Chondrocyte (in vitro differentiated cells): ENCODE results near the gene TEKT5. TPM values are rescaled to one million over a fixed set of nuclear protein-coding genes. Genes with fewer than 3 reads are reported as not detected.

Experiments
- DNase-seq: peaks from one replicate; pipeline ENCODE4 v3.0.0; 2021; ENCODE audit warnings: mixed read lengths, low spot score
- H3K27ac Mint-ChIP-seq: one replicate; pipeline ENCODE4 v1.8.0; 2021; ENCODE audit warnings: mild to moderate bottlenecking, moderate library complexity, mixed read lengths; ENCODE audit not compliant: unreplicated experiment
- H3K27me3 Mint-ChIP-seq: 2 replicates; pipeline ENCODE4 v1.8.0; 2021; ENCODE audit warnings: low read depth, mixed read lengths
- H3K36me3 Mint-ChIP-seq: 2 replicates; pipeline ENCODE4 v1.8.0; 2021; ENCODE audit warnings: low read depth, mixed read lengths
- H3K4me1 Mint-ChIP-seq: 2 replicates; pipeline ENCODE4 v1.8.0; 2021; ENCODE audit warnings: low read depth, mild to moderate bottlenecking, mixed read lengths
- H3K4me3 Mint-ChIP-seq: one replicate; pipeline ENCODE4 v1.8.0; 2021; ENCODE audit warnings: mild to moderate bottlenecking, moderate library complexity, mixed read lengths; ENCODE audit not compliant: unreplicated experiment
- H3K9me3 Mint-ChIP-seq: 2 replicates; pipeline ENCODE4 v1.8.0; 2021; ENCODE audit warnings: low read depth, mixed read lengths
- total RNA-seq: library from RNA; stranded (reverse); gene quantifications from 3 replicates; pipeline ENCODE4 v1.2.1, GENCODE V29; 2021
- TF ChIP-seq, protein P1 (sequence below): fragments of 200-600 bp; sonication (generic); IDR thresholded peaks from 2 replicates; pipeline ENCODE4 v1.5.0; 2021; ENCODE audit warnings: antibody characterized with exemption, mild to moderate bottlenecking, moderate library complexity

TEKT5 gene
- total RNA-seq, 1 donor from 2014 or later, result not detected

DNA sequence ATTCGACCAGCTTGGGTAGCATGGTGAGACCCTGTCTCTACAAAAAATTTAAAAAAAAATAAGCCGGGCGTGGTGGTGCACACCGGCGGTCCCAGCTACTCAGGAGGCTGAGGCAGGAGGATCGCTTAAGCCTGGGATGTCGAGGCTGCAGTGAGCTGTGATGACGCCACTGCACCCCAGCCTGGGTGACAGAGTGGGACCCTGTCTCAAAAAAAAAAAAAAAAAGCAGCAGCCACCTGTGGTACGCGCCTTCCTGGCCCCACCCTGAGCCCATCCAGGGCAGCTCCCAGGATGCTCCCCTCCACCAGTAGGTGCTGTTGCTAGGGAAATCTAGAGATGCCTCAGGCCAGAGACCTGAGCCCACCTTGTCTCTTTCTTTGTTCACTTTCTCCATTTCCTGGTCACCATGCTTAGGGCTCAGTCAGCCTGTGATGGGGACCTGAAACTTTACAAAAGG, 47.4 kb downstream of the TEKT5 start:
- H3K9me3 Mint-ChIP-seq, result no peaks in the 10 kb centered on the region
- H3K4me1 Mint-ChIP-seq, result no peaks in the 10 kb centered on the region
- H3K27me3 Mint-ChIP-seq, result peaks cover 8% of the 10 kb centered on the region
- TF ChIP-seq, protein P1, sequence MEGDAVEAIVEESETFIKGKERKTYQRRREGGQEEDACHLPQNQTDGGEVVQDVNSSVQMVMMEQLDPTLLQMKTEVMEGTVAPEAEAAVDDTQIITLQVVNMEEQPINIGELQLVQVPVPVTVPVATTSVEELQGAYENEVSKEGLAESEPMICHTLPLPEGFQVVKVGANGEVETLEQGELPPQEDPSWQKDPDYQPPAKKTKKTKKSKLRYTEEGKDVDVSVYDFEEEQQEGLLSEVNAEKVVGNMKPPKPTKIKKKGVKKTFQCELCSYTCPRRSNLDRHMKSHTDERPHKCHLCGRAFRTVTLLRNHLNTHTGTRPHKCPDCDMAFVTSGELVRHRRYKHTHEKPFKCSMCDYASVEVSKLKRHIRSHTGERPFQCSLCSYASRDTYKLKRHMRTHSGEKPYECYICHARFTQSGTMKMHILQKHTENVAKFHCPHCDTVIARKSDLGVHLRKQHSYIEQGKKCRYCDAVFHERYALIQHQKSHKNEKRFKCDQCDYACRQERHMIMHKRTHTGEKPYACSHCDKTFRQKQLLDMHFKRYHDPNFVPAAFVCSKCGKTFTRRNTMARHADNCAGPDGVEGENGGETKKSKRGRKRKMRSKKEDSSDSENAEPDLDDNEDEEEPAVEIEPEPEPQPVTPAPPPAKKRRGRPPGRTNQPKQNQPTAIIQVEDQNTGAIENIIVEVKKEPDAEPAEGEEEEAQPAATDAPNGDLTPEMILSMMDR, result no peak
- DNase-seq, result no peak
- H3K36me3 Mint-ChIP-seq, result no peaks in the 10 kb centered on the region
- H3K27ac Mint-ChIP-seq, result no peak overlapping the region
- no peak overlapping the region for H3K4me3 Mint-ChIP-seq

DNA sequence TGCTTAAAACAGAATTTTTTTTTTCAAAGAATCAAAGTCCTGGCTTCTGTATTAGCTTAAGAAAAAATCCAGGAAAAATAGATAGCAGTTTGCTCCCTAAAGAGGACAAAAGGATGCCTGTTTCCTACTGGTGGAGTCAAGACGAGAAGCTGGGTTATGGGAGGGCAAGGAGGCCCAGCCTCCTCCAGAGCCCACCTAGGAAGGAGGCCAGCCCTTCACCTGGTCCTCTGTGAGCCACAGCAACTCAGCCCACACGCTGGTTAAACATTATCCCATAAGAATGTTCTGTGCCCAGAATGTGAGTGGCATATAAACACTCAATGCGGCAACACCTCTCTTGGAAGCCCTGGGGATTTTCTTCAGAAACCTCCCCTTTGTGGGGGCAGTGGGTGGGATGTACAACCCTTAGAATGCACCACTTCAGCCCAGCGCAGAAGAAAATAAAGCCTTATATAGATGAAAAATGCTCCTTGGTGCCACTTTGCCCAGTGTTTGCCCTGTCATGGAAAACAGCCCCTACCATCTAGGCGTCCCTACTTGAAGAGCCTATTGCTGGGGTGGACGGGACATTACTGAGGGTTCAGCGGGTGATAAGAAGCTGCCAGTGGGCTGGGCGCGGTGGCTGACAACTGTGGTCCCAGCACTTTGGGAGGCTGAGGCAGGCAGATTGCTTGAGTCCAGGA, 48.0 kb downstream of the TEKT5 start:
- Mint-ChIP-seq H3K4me1 (no peaks in the 10 kb centered on the region), H3K36me3 (no peaks in the 10 kb centered on the region), H3K9me3 (no peaks in the 10 kb centered on the region), H3K27ac (no peak overlapping the region), H3K4me3 (no peak overlapping the region), H3K27me3 (peaks cover 13% of the 10 kb centered on the region)
- DNase-seq, result no peak
- TF ChIP-seq, protein P1, result no peak

DNA sequence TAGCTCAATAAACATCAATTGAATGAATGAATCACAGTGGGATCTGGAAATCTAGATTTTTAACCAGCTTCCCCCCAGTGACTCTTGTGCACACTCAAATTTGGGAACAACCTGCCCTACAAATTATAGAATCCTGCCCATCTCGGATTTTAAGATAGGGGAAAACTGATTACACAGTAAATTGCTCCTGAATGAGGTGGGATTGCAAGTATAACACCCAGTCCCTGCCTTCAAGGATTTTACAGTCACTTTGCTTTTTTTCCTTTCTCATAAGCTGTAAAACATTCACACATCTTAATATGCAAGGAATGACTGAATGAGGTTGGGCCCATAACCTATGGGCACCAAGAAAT, 48.5 kb downstream of the TEKT5 start:
- DNase-seq, result no peak
- no peaks in the 10 kb centered on the region for H3K9me3 Mint-ChIP-seq
- no peaks in the 10 kb centered on the region for H3K4me1 Mint-ChIP-seq
- H3K27me3 Mint-ChIP-seq, result peaks cover 13% of the 10 kb centered on the region
- no peak overlapping the region for H3K27ac Mint-ChIP-seq
- no peak overlapping the region for H3K4me3 Mint-ChIP-seq
- H3K36me3 Mint-ChIP-seq, result no peaks in the 10 kb centered on the region
- TF ChIP-seq, protein P1, result no peak

DNA sequence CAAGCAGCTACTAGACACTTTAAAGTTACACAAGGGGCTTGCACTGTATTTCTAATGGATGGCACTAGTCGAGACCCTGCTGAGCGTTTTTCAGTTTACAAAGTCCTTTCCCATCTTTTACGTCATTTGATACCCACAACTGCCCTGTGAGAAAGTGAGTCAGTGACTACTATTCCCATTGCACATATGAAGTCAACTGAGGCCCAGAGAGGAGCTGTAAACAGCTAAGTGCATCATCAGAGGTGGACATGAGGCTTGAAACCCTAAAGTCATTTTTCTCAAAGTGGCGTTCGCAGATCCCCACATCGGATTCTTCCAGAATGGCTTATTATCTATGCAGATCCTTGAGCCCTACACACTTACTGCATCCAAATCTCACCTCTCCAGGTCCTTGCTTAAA, 50.6 kb downstream of the TEKT5 start:
- TF ChIP-seq, protein P1, result no peak
- H3K4me3 Mint-ChIP-seq, result no peak overlapping the region
- no peaks in the 10 kb centered on the region for H3K36me3 Mint-ChIP-seq
- peaks cover 7% of the 10 kb centered on the region for H3K9me3 Mint-ChIP-seq
- peaks cover 19% of the 10 kb centered on the region for H3K27me3 Mint-ChIP-seq
- H3K27ac Mint-ChIP-seq, result no peak overlapping the region
- no peaks in the 10 kb centered on the region for H3K4me1 Mint-ChIP-seq
- DNase-seq, result no peak

DNA sequence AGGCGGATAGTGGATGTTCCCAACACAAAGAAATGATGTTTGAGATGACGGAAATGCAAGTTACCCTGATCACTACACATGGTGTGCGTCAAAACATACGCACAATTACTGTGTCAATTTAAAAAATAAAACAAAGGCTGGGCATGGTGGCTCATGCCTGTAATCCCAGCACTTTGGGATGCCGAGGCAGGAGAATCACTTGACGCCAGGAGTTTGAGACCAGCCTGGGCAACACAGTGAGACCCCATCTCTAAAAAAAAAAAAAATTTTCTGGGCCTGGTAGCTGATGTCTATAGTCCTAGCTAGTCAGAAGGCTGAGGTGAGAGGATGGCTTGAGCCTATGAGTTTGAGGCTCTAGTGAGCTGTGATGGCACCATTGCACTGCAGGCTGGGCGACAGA, 51.8 kb downstream of the TEKT5 start:
- H3K4me1 Mint-ChIP-seq, result no peaks in the 10 kb centered on the region
- no peak overlapping the region for H3K27ac Mint-ChIP-seq
- peaks cover 25% of the 10 kb centered on the region for H3K27me3 Mint-ChIP-seq
- no peak for DNase-seq
- H3K4me3 Mint-ChIP-seq, result no peak overlapping the region
- no peaks in the 10 kb centered on the region for H3K36me3 Mint-ChIP-seq
- peaks cover 7% of the 10 kb centered on the region for H3K9me3 Mint-ChIP-seq
- TF ChIP-seq, protein P1, result no peak
